ENCODE measurements around the gene KCNQ1.

The KCNQ1 gene

GRCh38 chr11:2563213-2564007, 118.6 kb downstream of the KCNQ1 start:
- TF ChIP-seq GATA3 (IDR thresholded peaks at IDR 0.05; ENCODE audit: low read depth, low read length), result no peak
- TF ChIP-seq GATA2 (IDR thresholded peaks at IDR 0.05; ENCODE audit: low read depth, low read length), result no peak

- TF ChIP-seq GATA3 (IDR thresholded peaks at IDR 0.05; ENCODE audit: low read depth, low read length), result no peak
- no peak for TF ChIP-seq GATA2 (IDR thresholded peaks at IDR 0.05; ENCODE audit: low read depth, low read length)
These were observed 119.3 kb downstream of the KCNQ1 start for GRCh38 chr11:2564008-2564530.

- TF ChIP-seq GATA3 (IDR thresholded peaks at IDR 0.05; ENCODE audit: low read depth, low read length), result no peak
These were observed 120.0 kb downstream of the KCNQ1 start for GRCh38 chr11:2564588-2565425.

GRCh38 chr11:2565447-2566222, 120.8 kb downstream of the KCNQ1 start:
- TF ChIP-seq GATA3 (IDR thresholded peaks at IDR 0.05; ENCODE audit: low read depth, low read length) (no peak), GATA2 (IDR thresholded peaks at IDR 0.05; ENCODE audit: low read depth, low read length) (no peak)

GRCh38 chr11:2566223-2567025, 121.6 kb downstream of the KCNQ1 start:
- no peak for TF ChIP-seq GATA3 (IDR thresholded peaks at IDR 0.05; ENCODE audit: low read depth, low read length)
- no peak for TF ChIP-seq GATA2 (IDR thresholded peaks at IDR 0.05; ENCODE audit: low read depth, low read length)

- TF ChIP-seq GATA3 (IDR thresholded peaks at IDR 0.05; ENCODE audit: low read depth, low read length), result no peak
- no peak for TF ChIP-seq GATA2 (IDR thresholded peaks at IDR 0.05; ENCODE audit: low read depth, low read length)
These were observed 122.3 kb downstream of the KCNQ1 start for GRCh38 chr11:2567026-2567671.

GRCh38 chr11:2569321-2569721, 124.5 kb downstream of the KCNQ1 start:
- TF ChIP-seq GATA2 (IDR thresholded peaks at IDR 0.05; ENCODE audit: low read depth, low read length) (no peak), GATA3 (IDR thresholded peaks at IDR 0.05; ENCODE audit: low read depth, low read length) (no peak)

GRCh38 chr11:2569731-2570210, 125.0 kb downstream of the KCNQ1 start:
- TF ChIP-seq GATA2 (IDR thresholded peaks at IDR 0.05; ENCODE audit: low read depth, low read length) (no peak), GATA3 (IDR thresholded peaks at IDR 0.05; ENCODE audit: low read depth, low read length) (no peak)

- TF ChIP-seq GATA2 (IDR thresholded peaks at IDR 0.05; ENCODE audit: low read depth, low read length), result no peak
- no peak for TF ChIP-seq GATA3 (IDR thresholded peaks at IDR 0.05; ENCODE audit: low read depth, low read length)
These were observed 125.5 kb downstream of the KCNQ1 start for GRCh38 chr11:2570211-2570811.

GRCh38 chr11:2570841-2571597, 126.2 kb downstream of the KCNQ1 start:
- no peak for TF ChIP-seq GATA2 (IDR thresholded peaks at IDR 0.05; ENCODE audit: low read depth, low read length)
- no peak for TF ChIP-seq GATA3 (IDR thresholded peaks at IDR 0.05; ENCODE audit: low read depth, low read length)

GRCh38 chr11:2571598-2572281, 126.9 kb downstream of the KCNQ1 start:
- TF ChIP-seq GATA2 (IDR thresholded peaks at IDR 0.05; ENCODE audit: low read depth, low read length) (no peak), GATA3 (IDR thresholded peaks at IDR 0.05; ENCODE audit: low read depth, low read length) (no peak)
